NCI-H2107 (cell line): Measurements from ENCODE around the gene SYT12.

Experiments used
- DNase-seq: peaks from one replicate; lab custom pipeline; 2025; lab: John Stamatoyannopoulos, UW

SYT12 gene

DNA sequence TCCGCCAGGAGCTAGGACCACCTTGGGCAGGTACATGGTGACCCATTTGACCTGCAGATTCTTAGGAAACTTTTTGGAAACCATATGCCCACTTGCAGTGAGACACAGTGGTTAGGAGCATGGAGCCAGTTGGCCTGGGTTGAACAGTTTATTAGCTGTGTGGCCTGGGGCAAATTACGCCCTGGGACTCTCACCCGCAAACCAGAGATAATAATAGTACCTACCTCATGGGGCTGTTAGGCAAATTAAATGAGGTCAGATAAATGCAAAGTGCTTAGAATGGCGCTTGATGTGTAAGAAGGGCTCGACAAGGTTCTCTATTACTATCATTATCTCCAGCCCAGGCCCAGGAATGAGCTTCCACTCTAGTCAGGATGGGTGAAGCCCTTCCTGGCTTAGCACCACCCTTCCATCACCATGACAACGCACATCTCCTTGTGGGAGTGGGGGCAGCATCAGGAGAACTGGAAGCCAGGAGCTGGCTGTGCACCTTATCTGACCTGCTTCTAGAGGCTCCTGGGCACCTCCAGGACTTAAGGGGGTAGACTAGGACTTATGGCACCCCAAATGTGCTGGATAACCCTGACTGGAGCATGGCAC is 5.1 kb downstream of the SYT12 start:
- DNase-seq = no peak

- no peak for DNase-seq
Observed at GRCh38 chr11:67029146-67029545, 6.2 kb downstream of the SYT12 start.

DNA sequence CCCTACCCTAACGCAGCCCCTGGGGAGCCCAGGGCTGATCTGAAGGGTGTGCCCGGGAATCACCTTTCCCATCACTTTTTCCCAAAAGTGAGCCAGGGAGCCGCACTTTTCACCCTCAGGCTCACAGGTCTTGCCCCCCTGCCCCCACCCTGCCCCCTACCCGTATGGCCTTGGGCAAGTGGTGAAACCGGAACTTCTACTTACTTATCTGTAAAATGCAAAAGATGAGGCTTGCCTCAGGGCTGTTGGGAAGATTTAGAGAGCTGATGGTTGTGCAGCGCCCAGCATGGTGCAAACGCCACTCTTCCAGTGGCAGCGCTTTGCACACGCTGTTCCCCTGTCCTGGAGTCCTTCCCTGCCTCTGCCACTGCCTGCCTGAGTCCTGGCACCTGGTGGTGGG is 8.0 kb downstream of the SYT12 start:
- no peak for DNase-seq

DNA sequence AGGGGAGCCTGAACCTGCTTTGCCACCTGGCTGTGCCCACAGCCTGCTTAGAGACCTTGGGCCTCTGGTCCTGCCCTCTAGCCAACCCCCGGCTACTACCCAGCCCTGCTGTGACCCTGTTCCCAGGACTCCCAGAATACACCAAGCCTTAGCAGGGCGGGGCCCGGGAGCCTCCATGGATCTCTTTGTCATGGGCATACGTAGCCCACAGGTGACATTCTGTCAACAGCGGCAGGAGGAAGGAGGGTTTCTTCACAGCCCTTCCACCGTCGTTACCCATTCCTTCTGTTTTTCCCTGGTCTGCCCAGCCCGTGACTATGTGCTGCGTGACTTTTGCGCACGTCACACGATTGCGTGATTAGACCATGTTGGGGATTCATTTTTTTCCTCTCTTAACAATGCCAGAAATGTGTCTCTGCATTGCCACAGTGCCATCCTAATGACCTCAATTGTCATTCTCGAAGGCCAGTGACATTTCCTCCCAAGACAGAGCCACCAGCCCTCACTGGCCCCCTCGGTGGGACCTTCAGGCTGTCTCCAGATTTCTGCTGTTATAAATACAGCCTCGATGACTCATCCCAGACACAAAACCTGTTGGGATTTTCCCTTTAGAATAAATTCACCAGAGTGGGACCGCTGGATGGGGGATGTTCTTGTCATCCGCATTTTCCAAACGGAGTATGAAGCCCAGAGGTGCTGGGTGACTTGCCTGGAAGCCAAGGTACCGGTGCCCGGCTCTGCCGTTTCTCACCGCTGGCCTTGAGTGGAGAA is 9.0 kb downstream of the SYT12 start:
- DNase-seq = no peak

DNA sequence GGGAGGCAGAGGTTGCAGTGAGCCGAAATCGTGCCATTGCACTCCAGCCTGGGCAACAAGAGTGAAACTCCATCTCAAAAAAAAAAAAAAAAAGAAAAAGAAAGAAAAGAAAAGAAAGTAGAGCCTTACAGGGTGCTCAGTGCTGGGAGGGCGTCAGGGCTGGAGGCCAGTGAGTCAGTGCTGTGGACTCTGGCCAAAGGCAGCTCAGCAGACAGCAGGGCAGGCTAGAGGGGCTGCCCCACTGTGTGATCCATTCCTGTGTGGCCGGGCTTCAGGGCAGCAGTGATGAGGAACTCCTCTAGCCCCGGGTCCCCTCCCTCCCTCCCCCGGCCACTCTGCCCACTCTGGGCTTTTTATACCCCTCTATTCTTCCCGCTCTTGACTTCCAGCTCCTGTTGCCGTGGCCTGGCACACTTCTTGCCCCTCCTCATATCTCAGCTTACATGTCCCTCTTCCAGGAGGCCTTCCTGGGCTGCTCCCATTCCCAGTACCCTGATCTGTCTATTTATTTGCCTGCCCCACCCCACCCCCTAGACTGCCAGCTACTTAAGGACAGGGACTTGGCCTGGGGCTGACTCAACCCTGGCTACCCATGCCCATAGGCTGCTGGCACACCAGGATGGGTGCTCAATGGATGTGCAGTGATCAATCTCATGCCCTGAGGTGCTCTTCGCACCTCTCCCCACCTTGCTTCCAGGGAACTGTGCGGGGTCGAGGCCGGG is 10.1 kb downstream of the SYT12 start:
- no peak for DNase-seq

- DNase-seq = no peak
Observed at GRCh38 chr11:67033661-67034166, 10.8 kb downstream of the SYT12 start.

DNA sequence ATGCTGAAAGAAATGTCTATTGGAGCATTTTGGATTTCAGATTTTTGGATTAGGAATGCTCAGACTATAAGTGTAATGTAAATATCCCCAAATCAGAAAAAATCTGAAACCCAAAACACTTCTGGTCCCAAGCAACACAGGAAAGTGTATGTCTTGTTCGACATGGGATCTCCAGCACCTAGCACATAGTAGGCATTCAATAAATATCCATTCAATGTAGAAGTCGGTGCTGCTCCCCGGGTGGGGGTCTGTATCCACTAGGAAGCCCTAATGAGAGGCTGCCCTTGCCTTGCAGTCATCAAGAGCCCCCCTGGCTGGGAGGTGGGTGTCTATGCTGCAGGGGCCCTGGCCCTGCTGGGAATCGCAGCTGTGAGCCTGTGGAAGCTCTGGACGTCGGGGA is 11.4 kb downstream of the SYT12 start:
- DNase-seq = no peak

GRCh38 chr11:67040147-67040546 is 17.2 kb downstream of the SYT12 start:
- no peak for DNase-seq

- no peak for DNase-seq
Observed at GRCh38 chr11:67041602-67042001, 18.7 kb downstream of the SYT12 start.

- no peak for DNase-seq
Observed at GRCh38 chr11:67043572-67044349, 20.8 kb downstream of the SYT12 start.

DNA sequence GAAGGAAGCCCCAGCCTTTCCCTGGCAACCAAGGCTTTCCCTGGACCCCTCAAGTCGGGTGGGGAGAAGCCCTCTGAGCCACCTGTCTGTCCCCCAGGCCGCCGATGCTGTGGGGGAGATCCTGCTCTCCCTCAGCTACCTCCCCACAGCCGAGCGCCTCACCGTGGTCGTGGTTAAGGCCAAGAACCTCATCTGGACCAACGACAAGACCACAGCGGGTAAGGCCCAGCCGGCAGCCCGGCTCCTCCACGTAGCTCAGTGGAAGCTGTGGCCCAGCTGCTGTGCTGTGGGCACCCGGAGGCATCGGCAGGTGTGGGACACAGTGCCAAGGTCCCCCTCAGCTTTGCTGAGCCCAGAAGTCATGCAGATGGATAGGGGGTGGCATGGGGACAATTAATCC is 21.6 kb downstream of the SYT12 start:
- no peak for DNase-seq

DNA sequence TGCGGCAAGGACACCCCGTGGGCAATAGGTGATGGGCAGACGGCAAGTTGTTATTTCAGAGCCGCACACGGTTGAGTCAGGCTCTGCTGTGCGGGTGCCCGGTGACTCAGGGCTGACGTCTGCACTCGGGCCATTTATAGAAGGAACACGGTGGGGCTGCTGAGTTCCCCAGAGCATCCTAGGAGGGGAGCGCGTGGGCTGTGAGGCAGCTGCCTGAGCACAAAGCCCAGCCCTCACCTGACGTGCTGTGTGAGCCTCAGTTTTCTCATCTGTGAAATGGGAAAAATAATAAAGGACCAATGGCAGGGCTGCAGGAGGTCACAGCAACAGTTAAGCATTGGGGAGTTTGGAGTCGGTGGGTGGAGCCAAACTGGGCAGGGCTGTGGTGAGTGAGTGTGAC is 22.4 kb downstream of the SYT12 start:
- DNase-seq = no peak

DNA sequence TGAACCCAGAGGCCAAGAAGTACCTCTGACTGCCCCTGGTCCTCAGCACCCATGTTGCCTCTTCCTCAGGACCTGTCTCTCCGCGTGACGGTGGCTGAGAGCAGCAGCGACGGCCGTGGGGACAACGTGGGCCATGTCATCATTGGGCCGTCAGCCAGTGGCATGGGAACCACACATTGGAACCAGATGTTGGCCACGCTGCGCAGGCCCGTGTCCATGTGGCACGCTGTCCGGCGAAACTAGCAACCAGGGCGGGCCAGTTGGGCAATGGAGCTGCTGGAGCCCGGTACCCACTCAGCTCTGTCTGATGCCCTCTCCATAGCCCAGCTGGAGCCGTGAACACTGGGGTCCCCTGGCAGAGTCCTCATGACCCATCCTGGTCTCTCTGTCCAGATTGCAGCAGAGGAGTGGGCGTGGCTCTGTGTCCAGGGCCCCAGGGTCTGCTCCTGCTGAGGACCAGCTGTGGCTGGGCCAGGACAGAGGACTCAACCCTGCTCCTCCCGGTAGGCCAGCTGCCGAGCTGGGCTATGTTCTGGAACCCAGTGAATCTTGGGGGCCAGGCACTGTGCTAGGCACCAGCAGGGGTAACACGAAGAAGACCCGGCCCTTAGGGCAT is 25.7 kb downstream of the SYT12 start:
- no peak for DNase-seq

GRCh38 chr11:67050139-67050538 is 27.2 kb downstream of the SYT12 start:
- no peak for DNase-seq

- DNase-seq = no peak
Observed at GRCh38 chr11:67051180-67051893, 28.4 kb downstream of the SYT12 start.

DNA sequence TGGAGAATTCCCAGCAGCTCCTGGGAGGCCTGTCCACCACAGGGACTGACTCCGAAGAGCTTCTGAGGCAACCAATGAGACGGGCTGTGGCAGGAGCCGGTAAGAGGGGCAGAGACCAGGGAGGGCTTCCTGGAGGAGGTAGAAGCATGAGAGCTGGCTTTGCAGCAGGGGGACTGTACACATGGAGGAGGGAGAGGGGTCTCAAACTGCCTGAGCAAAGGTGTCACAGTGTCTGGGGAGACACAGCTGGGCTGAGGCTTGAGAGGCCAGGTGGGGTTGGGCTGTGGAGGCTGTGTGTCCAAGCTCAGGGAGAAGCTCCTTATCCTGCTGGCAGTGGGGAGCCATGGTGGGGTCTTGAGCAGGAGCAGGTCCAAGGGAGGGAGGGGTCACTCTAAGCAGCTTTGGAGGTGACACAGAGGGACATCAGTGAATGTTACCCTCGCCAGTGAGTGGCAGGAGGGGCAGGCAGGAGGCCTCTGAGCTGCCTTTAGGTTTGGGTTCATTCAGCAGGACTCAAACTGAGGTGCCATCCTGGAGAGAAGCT is 29.1 kb downstream of the SYT12 start:
- no peak for DNase-seq

- no peak for DNase-seq
Observed at GRCh38 chr11:67052891-67053290, 30.0 kb downstream of the SYT12 start.

- peak; percentile 38 for DNase-seq
Observed at GRCh38 chr11:67053896-67054329, 31.0 kb downstream of the SYT12 start.

- no peak for DNase-seq
Observed at GRCh38 chr11:67054346-67054835, 31.5 kb downstream of the SYT12 start.

DNA sequence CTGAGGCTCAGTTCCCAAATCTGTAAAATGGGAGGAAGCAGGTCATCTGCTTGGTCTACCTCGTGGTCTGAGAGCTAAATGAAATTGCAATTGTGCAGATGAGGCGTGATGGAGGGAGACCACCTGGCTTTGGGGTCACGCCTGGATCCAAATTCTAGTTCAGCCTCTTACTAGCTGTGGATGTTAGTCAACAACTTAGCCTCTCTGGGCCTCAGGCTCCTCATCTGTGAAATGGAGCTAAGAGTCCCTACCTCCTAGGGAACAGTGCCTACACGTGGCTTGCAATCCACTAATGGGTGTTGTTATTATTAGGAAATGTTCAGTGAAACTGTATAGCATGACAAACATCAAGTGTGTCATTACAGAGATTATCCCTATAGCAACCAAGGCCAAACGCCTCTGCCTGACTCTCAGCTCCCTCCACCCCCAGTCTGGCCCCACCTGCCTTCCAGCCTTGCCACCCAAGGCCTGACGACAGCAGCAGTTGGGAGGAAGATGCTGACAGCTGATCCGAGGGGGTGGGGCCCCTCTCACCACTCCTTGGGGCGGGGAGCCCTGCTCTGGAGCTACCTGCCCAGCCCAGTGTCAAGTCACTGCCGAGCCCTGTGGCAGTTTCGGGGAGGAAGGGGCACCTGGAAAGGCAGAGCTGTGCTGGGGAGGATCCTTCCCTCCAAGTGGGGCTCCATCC is 32.0 kb downstream of the SYT12 start:
- DNase-seq = peak; percentile 39
